CD4-positive, alpha-beta memory T cell (primary cell): ENCODE measurements around the gene REEP6. TPM values are rescaled to one million over a fixed set of nuclear protein-coding genes. Genes with fewer than 3 reads are reported as not detected.
A peak's percentile ranks its signal among the peaks of the same experiment; 100 is the strongest.

ENCODE experiments used
- CTCF ChIA-PET: fragments of 350-600 bp; sonication (Branson Sonifier 250); formaldehyde crosslinking; loops from one replicate; lab custom pipeline; 2021; ENCODE audit warnings: inconsistent platforms; ENCODE audit not compliant: partially characterized antibody; lab: Charles Lee
- POLR2A ChIA-PET: fragments of 350-600 bp; sonication (Branson Sonifier 250); formaldehyde crosslinking; loops from one replicate; lab custom pipeline; 2021; ENCODE audit not compliant: partially characterized antibody; lab: Charles Lee
- DNase-seq, 5 donors: peaks; one replicate each; pipeline versions ENCODE4 v3.0.0 to v3.0.0-alpha.2; 2020 to 2022; ENCODE audit warnings: mixed read lengths in 1 of 5
- H3K27ac ChIP-seq: one replicate; pipeline ENCODE4 v1.7.0; 2013; ENCODE audit warnings: low read depth, low read length
- H3K27me3 ChIP-seq: 2 replicates; pipeline ENCODE4 v1.7.0; 2013; ENCODE audit warnings: mild to moderate bottlenecking, low read length, moderate library complexity; ENCODE audit not compliant: insufficient read depth
- H3K36me3 ChIP-seq: 2 replicates; pipeline ENCODE4 v1.7.0; 2013; ENCODE audit warnings: mild to moderate bottlenecking, low read length, moderate library complexity; ENCODE audit not compliant: insufficient read depth
- H3K4me1 ChIP-seq: 2 replicates; pipeline ENCODE4 v1.7.0; 2013; ENCODE audit warnings: mild to moderate bottlenecking, low read length, moderate library complexity; ENCODE audit not compliant: insufficient read depth
- H3K4me3 ChIP-seq, 2 donors: one replicate each; pipeline ENCODE4 v1.7.0; 2013; ENCODE audit warnings: low read length in 2 of 2, mild to moderate bottlenecking in 1 of 2
- H3K9me3 ChIP-seq, 2 donors: one replicate each; pipeline ENCODE4 v1.7.0; 2013; ENCODE audit warnings: low read length in 2 of 2, control low read depth in 1 of 2; ENCODE audit not compliant: control insufficient read depth in 1 of 2
- H3K27ac Mint-ChIP-seq, 7 donors: one replicate each; pipeline ENCODE4 v1.8.0; 2020 to 2021; ENCODE audit warnings: mixed read lengths in 7 of 7, mild to moderate bottlenecking in 6 of 7, inconsistent platforms in 3 of 7, moderate library complexity in 3 of 7
- H3K27me3 Mint-ChIP-seq, 2 donors: one replicate each; pipeline ENCODE4 v1.8.0; 2020 to 2021; ENCODE audit warnings: mixed read lengths in 2 of 2
- H3K36me3 Mint-ChIP-seq, 2 donors: one replicate each; pipeline ENCODE4 v1.8.0; 2020 to 2021; ENCODE audit warnings: mixed read lengths in 2 of 2, inconsistent platforms in 1 of 2, mild to moderate bottlenecking in 1 of 2
- H3K4me1 Mint-ChIP-seq, 4 donors: one replicate each; pipeline ENCODE4 v1.8.0; 2020 to 2021; ENCODE audit warnings: mixed read lengths in 4 of 4, mild to moderate bottlenecking in 1 of 4
- H3K4me3 Mint-ChIP-seq, 8 donors: one replicate each; pipeline ENCODE4 v1.8.0; 2020 to 2021; ENCODE audit warnings: mixed read lengths in 8 of 8, mild to moderate bottlenecking in 7 of 8, moderate library complexity in 6 of 8, inconsistent platforms in 3 of 8
- H3K9me3 Mint-ChIP-seq, 8 donors: one replicate each; pipeline ENCODE4 v1.8.0; 2020 to 2021; ENCODE audit warnings: mixed read lengths in 8 of 8, mild to moderate bottlenecking in 5 of 8, inconsistent platforms in 3 of 8, moderate library complexity in 1 of 8
- intact Hi-C: fragments of 100-400 bp; cut with micrococcal nuclease; formaldehyde crosslinking; loops from one replicate; pipeline ENCODE4 v1.15.1; 2023
- polyA plus RNA-seq, 2 donors: library from polyadenylated mRNA; unstranded; fragments of 300-500 nt; fragmentation: Illumina TruSeq; gene quantifications; one replicate each; pipeline ENCODE4 v1.2.3, GENCODE V29; 2021
- total RNA-seq, 2 experiments: library from RNA; stranded (reverse); gene quantifications; one replicate each; pipeline ENCODE4 v1.2.3, GENCODE V29; 2021

The REEP6 gene
- total and polyA plus RNA-seq, 4 experiments from 2014 or later = 1.00 to 3.3 (median 2.9) TPM

DNA sequence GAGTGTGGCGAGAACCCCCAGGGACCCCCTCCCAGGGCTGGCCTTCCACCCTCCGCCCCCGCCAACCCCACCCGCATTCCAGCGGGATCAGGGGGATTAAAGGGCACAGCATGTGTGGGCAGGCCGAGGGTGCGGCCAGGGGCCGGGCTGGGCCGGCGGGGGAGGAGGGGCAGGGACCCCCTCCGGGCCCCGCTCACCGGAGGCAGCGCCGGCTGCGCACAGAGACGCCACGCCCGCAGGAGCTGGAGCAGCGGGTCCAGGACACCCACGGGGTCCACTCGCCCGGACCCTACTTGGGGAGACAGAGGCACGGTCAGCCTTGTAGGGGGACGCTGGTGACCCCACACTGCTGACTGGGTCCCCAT, 19.4 kb downstream of the REEP6 start:
- no peak overlapping the region for H3K27ac Mint-ChIP-seq
- no peak overlapping the region for H3K4me3 ChIP-seq
- CTCF ChIA-PET = no interaction called here

DNA sequence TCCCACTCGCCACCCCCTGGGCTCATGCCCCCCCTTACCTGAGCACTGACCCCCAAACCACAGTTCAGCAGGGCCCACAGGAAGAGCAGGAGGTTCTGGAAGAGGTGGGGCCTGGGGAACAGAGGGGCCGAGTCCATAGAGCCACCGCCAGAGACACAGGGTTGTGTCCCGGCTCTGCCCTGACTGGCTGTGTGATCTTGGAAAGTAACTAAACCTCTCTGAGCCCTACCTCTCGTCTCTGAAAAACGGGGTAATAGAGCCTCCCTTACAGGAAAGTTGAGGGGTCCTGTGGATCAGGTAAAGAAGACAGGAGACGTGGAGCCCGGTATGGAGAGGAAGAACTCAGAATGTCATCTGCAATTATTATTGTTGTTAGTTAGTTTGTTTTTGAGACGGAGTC, 19.8 kb downstream of the REEP6 start:
- Histone ChIP-seq H3K27ac (no peak overlapping the region), H3K4me1 (peaks cover 24% of the 10 kb centered on the region), H3K9me3 (no peaks in the 10 kb centered on the region), H3K4me3 (no peak overlapping the region), H3K36me3 (no peaks in the 10 kb centered on the region), H3K27me3 (no peaks in the 10 kb centered on the region)
- no peak for DNase-seq
- peaks cover 0 to 1% (median 0%) of the 10 kb centered on the region in 8 donors for H3K9me3 Mint-ChIP-seq
- POLR2A ChIA-PET = no interaction called here
- peak overlapping the region in 2 of 7 donors; percentile 41 to 85 for H3K27ac Mint-ChIP-seq
- CTCF ChIA-PET = no interaction called here
- peaks cover 10 to 32% (median 15%) of the 10 kb centered on the region in 4 donors for H3K4me1 Mint-ChIP-seq
- H3K36me3 Mint-ChIP-seq = peaks cover 0 to 3% of the 10 kb centered on the region in 2 donors
- intact Hi-C loops = no loop called here
- H3K27me3 Mint-ChIP-seq = peaks cover 0 to 11% of the 10 kb centered on the region in 2 donors
- H3K4me3 Mint-ChIP-seq = peak overlapping the region in 4 of 8 donors; percentile 15 to 73 (median 40)

More for the DNA sequence above, 19.4 kb downstream of the REEP6 start:
- H3K4me3 Mint-ChIP-seq = peak overlapping the region in 1 of 8 donors; percentile 25
- Histone ChIP-seq H3K27me3 (no peaks in the 10 kb centered on the region), H3K4me1 (peaks cover 24% of the 10 kb centered on the region), H3K36me3 (no peaks in the 10 kb centered on the region), H3K9me3 (no peaks in the 10 kb centered on the region), H3K27ac (no peak overlapping the region)
- H3K4me1 Mint-ChIP-seq = peaks cover 10 to 32% (median 15%) of the 10 kb centered on the region in 4 donors
- H3K27me3 Mint-ChIP-seq = peaks cover 0 to 15% of the 10 kb centered on the region in 2 donors
- intact Hi-C loops = no loop called here
- H3K36me3 Mint-ChIP-seq = peaks cover 0 to 3% of the 10 kb centered on the region in 2 donors
- DNase-seq = no peak
- POLR2A ChIA-PET = no interaction called here
- peaks cover 0 to 1% (median 0%) of the 10 kb centered on the region in 8 donors for H3K9me3 Mint-ChIP-seq

GRCh38 chr19:1511318-1512317, 20.6 kb downstream of the REEP6 start:
- Histone ChIP-seq H3K9me3 (no peaks in the 10 kb centered on the region), H3K36me3 (no peaks in the 10 kb centered on the region), H3K27ac (no peak overlapping the region), H3K4me3 (no peak overlapping the region), H3K4me1 (peaks cover 24% of the 10 kb centered on the region), H3K27me3 (no peaks in the 10 kb centered on the region)
- Mint-ChIP-seq H3K9me3 (peaks cover 0 to 1% (median 0%) of the 10 kb centered on the region in 8 donors), H3K4me1 (peaks cover 10 to 32% (median 15%) of the 10 kb centered on the region in 4 donors), H3K27me3 (peaks cover 0 to 15% of the 10 kb centered on the region in 2 donors), H3K27ac (peak overlapping the region in 3 of 7 donors; percentile 41 to 66 (median 50)), H3K4me3 (peak overlapping the region; percentile 65 to 77 (median 74)), H3K36me3 (peaks cover 0 to 3% of the 10 kb centered on the region in 2 donors)
- ChIA-PET CTCF (no interaction called here), POLR2A (interaction anchor here (1.1 kb wide), 1 partner anchor 21 kb away, joined by 4 read pairs; the partner anchor contains the start of gene REEP6)
- intact Hi-C loops = no loop called here
- no peak for DNase-seq

DNA sequence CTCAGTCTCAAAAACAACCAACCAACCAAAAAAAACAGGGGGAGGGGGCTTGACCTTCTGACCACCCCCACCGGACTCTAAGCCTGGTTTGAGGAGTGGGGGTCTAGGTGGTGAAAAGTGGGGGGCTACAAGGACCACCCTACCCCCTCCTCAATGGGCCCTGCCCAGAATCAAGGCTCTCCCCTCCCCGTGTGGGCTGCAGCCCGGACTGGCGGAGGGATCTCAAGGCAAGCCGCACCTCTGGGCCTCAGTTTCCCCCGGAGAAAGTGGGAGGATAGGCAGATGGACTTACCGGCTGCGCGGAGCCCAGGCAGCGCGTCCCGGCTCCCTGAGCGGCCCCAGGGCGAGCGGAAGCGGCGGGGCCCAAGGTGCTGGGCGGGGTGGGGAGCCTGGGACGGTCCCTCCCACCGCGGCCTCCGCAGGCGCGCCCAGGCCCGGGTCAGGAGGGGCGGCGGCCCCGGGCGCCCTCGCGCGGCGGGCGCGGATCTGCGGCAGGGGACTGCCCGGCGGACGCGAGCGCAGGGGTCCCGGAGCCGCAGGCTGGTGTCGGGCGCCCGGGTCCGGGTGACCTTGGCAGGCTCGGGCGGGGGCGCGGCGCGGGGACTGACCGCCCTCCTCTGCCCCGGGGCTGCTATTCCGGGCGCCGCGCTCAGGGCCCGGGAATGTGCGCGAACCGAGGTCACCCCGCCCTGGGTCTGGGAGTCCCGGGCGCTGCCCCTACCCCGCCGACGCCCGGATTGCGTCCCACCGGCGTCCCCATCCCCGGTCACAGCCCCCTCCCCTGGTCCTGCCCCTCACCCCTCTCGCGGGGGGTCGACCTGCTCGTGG, 21.9 kb downstream of the REEP6 start, which contains the start of gene ADAMTSL5:
Gene ADAMTSL5 (minus strand): TSS at position 349 of the 828 bp plus-strand sequence. CDS start 2,076 bp downstream, outside the sequence.
- H3K27ac ChIP-seq = peak within 1 kb of the TSS; percentile 26
- peak in 4 of 5 donors; percentile 50 to 62 (median 54) for DNase-seq
- ChIA-PET CTCF (no interaction called here), POLR2A (no interaction called here)
- Mint-ChIP-seq H3K4me3 (peak within 1 kb of the TSS; percentile 65 to 77 (median 74)), H3K27me3 (peaks cover 0 to 11% of the 10 kb centered on the region in 2 donors), H3K4me1 (peaks cover 6 to 24% (median 10%) of the 10 kb centered on the region in 4 donors), H3K9me3 (no peaks in the 10 kb centered on the region), H3K27ac (peak within 1 kb of the TSS in 6 of 7 donors; percentile 36 to 66 (median 48)), H3K36me3 (peaks cover 0 to under 1% of the 10 kb centered on the region in 2 donors)
- H3K9me3 ChIP-seq = no peaks in the 10 kb centered on the region
- peaks cover 17% of the 10 kb centered on the region for H3K4me1 ChIP-seq
- H3K27me3 ChIP-seq = no peaks in the 10 kb centered on the region
- no peaks in the 10 kb centered on the region for H3K36me3 ChIP-seq
- peak within 1 kb of the TSS in 1 of 2 donors; percentile 47 for H3K4me3 ChIP-seq
- intact Hi-C loops = loop anchor here (1.0 kb wide), 2 partner anchors 10 to 68 kb away; no protein-coding TSS in a partner anchor

- H3K4me3 ChIP-seq = no peak overlapping the region
- ChIA-PET POLR2A (interaction anchor here (0.7 kb wide), 1 partner anchor 23 kb away, joined by 3 read pairs; the partner anchor contains the start of gene REEP6), CTCF (interaction anchor here (0.7 to 1.2 kb wide), 4 partner anchors 42 to 234 kb away, joined by 3 to 4 read pairs (median 3); no protein-coding TSS in a partner anchor)
- Mint-ChIP-seq H3K36me3 (no peaks in the 10 kb centered on the region), H3K27me3 (peaks cover 0 to 12% of the 10 kb centered on the region in 2 donors), H3K4me3 (peak overlapping the region in 3 of 8 donors; percentile 20 to 41 (median 29)), H3K27ac (no peak overlapping the region), H3K9me3 (no peaks in the 10 kb centered on the region), H3K4me1 (peaks cover 5 to 19% (median 8%) of the 10 kb centered on the region in 4 donors)
- intact Hi-C loops = loop anchor here (1.0 to 2.0 kb wide), 4 partner anchors 10 to 234 kb away; no protein-coding TSS in a partner anchor
- H3K36me3 ChIP-seq = no peaks in the 10 kb centered on the region
- DNase-seq = peak; percentile 60 to 69 (median 68)
- peaks cover 13% of the 10 kb centered on the region for H3K4me1 ChIP-seq
- no peaks in the 10 kb centered on the region for H3K27me3 ChIP-seq
- H3K9me3 ChIP-seq = no peaks in the 10 kb centered on the region
- H3K27ac ChIP-seq = no peak overlapping the region
Measured at GRCh38 chr19:1513499-1514294, 22.7 kb downstream of the REEP6 start.

- no peaks in the 10 kb centered on the region for H3K9me3 Mint-ChIP-seq
- no peak overlapping the region for H3K27ac ChIP-seq
- no peaks in the 10 kb centered on the region for H3K36me3 Mint-ChIP-seq
- H3K4me1 Mint-ChIP-seq = peaks cover 5 to 17% (median 8%) of the 10 kb centered on the region in 4 donors
- ChIA-PET CTCF (interaction anchor here (0.7 to 1.2 kb wide), 4 partner anchors 42 to 235 kb away, joined by 3 to 4 read pairs (median 3); no protein-coding TSS in a partner anchor), POLR2A (interaction anchor here (0.7 to 1.4 kb wide), 2 partner anchors 23 to 238 kb away, joined by 3 to 4 read pairs; partner anchors contain the start of genes FAM174C and REEP6)
- no peaks in the 10 kb centered on the region for H3K36me3 ChIP-seq
- H3K27ac Mint-ChIP-seq = no peak overlapping the region
- H3K27me3 Mint-ChIP-seq = peaks cover 0 to 12% of the 10 kb centered on the region in 2 donors
- H3K4me1 ChIP-seq = peaks cover 13% of the 10 kb centered on the region
- no peak for DNase-seq
- no peak overlapping the region for H3K4me3 ChIP-seq
- H3K27me3 ChIP-seq = no peaks in the 10 kb centered on the region
- intact Hi-C loops = loop anchor here (1.0 to 2.0 kb wide), 2 partner anchors 43 to 235 kb away; no protein-coding TSS in a partner anchor
- H3K9me3 ChIP-seq = no peaks in the 10 kb centered on the region
- H3K4me3 Mint-ChIP-seq = peak overlapping the region in 2 of 8 donors; percentile 17 to 20
Measured at GRCh38 chr19:1514295-1514661, 23.3 kb downstream of the REEP6 start.
